SU-DHL-6 (cell line): ENCODE measurements around the gene WNT11.

Source experiments
- H2AFZ ChIP-seq: fragments of 200-600 bp; sonication (generic); 2 replicates; pipeline ENCODE4 v1.6.1; 2014; ENCODE audit warnings: low read depth, mild to moderate bottlenecking, moderate library complexity, mixed read lengths, antibody characterized with exemption, low read length; ENCODE audit not compliant: severe bottlenecking
- H3F3A ChIP-seq: fragments of 200-600 bp; shearing (Covaris generic); 2 replicates; pipeline ENCODE4 v1.6.0; 2016; ENCODE audit warnings: antibody characterized with exemption, mild to moderate bottlenecking; ENCODE audit not compliant: insufficient read depth
- H3K27ac ChIP-seq: fragments of 200-600 bp; sonication (generic); 2 replicates; pipeline ENCODE4 v1.5.1; 2016; ENCODE audit warnings: low read depth, mild to moderate bottlenecking, low read length, moderate library complexity, mixed read lengths
- H3K27me3 ChIP-seq: fragments of 200-600 bp; sonication (generic), shearing (Covaris generic); 2 replicates; pipeline ENCODE4 v1.6.0; 2014; ENCODE audit warnings: mild to moderate bottlenecking, low read length
- H3K36me3 ChIP-seq: fragments of 200-600 bp; sonication (generic); 2 replicates; pipeline ENCODE4 v1.6.1; 2014; ENCODE audit warnings: mild to moderate bottlenecking, low read length, mixed read lengths
- H3K4me2 ChIP-seq: fragments of 300-600, 200-600 bp; shearing (Covaris generic), sonication (generic); 2 replicates; pipeline ENCODE4 v1.6.0; 2014; ENCODE audit warnings: low read length, low read depth, mild to moderate bottlenecking; ENCODE audit not compliant: poor library complexity, severe bottlenecking
- H3K4me3 ChIP-seq: fragments of 200-600 bp; sonication (generic); 2 replicates; pipeline ENCODE4 v1.5.1; 2014; ENCODE audit warnings: antibody characterized with exemption, low read length, mild to moderate bottlenecking, mixed read lengths; ENCODE audit not compliant: insufficient read depth, poor library complexity, severe bottlenecking
- H3K79me2 ChIP-seq: fragments of 200-600 bp; sonication (generic); 2 replicates; pipeline ENCODE4 v1.6.1; 2014; ENCODE audit warnings: mild to moderate bottlenecking, low read length, moderate library complexity; ENCODE audit not compliant: insufficient read depth
- H3K9ac ChIP-seq: fragments of 200-600 bp; sonication (generic); 2 replicates; pipeline ENCODE4 v1.7.0; 2014; ENCODE audit warnings: mild to moderate bottlenecking, low read length
- H3K9me2 ChIP-seq: fragments of 200-600 bp; sonication (generic); replicated peaks from 2 replicates; pipeline ENCODE4 v1.6.1; 2014; ENCODE audit warnings: low read length; ENCODE audit not compliant: insufficient read depth
- H3K9me3 ChIP-seq: fragments of 200-600 bp; sonication (generic); 2 replicates; pipeline ENCODE4 v1.6.1; 2014; ENCODE audit warnings: low read length, mixed read lengths; ENCODE audit not compliant: insufficient read depth
- H4K20me1 ChIP-seq: fragments of 200-600 bp; sonication (generic); 2 replicates; pipeline ENCODE4 v1.6.1; 2014; ENCODE audit warnings: low read depth, mild to moderate bottlenecking, antibody characterized with exemption, low read length, moderate library complexity, mixed read lengths
- EZH2phosphoT487 ChIP-seq: fragments of 200-600 bp; sonication (generic), shearing (Covaris generic); conservative IDR thresholded peaks from 2 replicates; pipeline ENCODE4 v1.6.1; 2018; ENCODE audit warnings: mild to moderate bottlenecking, antibody characterized with exemption, low read length, moderate library complexity, mixed read lengths
- TF ChIP-seq, protein P1 (sequence below): fragments of 200-600 bp; sonication (generic); IDR thresholded peaks from one replicate; pipeline ENCODE4 v1.5.1; 2017; ENCODE audit warnings: antibody characterized with exemption, mild to moderate bottlenecking, low read length, moderate library complexity; ENCODE audit not compliant: insufficient read depth, poor library complexity, severe bottlenecking

WNT11 gene

GRCh38 chr11:76249195-76249741 is 43.0 kb upstream of the WNT11 start:
- Histone ChIP-seq H3K4me2 (no peak overlapping the region), H3K27ac (no peak overlapping the region), H2AFZ (no peak overlapping the region), H3K36me3 (no peaks in the 10 kb centered on the region), H3K27me3 (no peaks in the 10 kb centered on the region), H3K9ac (no peak overlapping the region), H3K9me2 (no peaks in the 10 kb centered on the region), H4K20me1 (no peaks in the 10 kb centered on the region), H3F3A (no peaks in the 10 kb centered on the region), H3K9me3 (peaks cover 17% of the 10 kb centered on the region; the same call in 1 of the 2 replicates), H3K4me3 (no peak overlapping the region), H3K79me2 (no peaks in the 10 kb centered on the region)
- TF ChIP-seq, protein P1, sequence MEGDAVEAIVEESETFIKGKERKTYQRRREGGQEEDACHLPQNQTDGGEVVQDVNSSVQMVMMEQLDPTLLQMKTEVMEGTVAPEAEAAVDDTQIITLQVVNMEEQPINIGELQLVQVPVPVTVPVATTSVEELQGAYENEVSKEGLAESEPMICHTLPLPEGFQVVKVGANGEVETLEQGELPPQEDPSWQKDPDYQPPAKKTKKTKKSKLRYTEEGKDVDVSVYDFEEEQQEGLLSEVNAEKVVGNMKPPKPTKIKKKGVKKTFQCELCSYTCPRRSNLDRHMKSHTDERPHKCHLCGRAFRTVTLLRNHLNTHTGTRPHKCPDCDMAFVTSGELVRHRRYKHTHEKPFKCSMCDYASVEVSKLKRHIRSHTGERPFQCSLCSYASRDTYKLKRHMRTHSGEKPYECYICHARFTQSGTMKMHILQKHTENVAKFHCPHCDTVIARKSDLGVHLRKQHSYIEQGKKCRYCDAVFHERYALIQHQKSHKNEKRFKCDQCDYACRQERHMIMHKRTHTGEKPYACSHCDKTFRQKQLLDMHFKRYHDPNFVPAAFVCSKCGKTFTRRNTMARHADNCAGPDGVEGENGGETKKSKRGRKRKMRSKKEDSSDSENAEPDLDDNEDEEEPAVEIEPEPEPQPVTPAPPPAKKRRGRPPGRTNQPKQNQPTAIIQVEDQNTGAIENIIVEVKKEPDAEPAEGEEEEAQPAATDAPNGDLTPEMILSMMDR = no peak
- TF ChIP-seq EZH2phosphoT487 = no peak

DNA sequence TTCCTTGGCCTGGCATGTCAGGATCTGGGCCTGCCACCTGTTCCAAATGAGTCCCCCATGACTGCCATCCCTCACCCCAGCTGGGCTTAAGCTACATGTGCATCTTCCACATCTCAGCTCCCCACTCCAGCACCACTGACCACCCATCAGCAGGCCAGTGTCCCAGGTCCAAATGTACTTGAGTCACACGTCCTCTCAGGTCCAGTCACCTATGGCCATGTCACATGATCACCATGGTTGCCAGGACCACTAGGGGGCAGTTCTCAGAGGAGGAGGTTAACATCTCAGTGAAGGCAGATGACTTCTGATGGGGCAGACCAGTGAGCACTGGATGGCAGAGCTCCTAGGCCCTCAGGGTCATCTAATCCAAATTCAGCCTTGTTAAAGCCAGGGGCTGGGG is 41.9 kb upstream of the WNT11 start:
- Histone ChIP-seq H3K27me3 (no peaks in the 10 kb centered on the region), H2AFZ (no peak overlapping the region), H3K79me2 (no peaks in the 10 kb centered on the region), H3K9ac (no peak overlapping the region), H3K4me3 (no peak overlapping the region), H3K4me2 (no peak overlapping the region), H3K36me3 (no peaks in the 10 kb centered on the region), H3K9me2 (no peaks in the 10 kb centered on the region), H3K27ac (no peak overlapping the region), H3K9me3 (peaks cover 17% of the 10 kb centered on the region; the same call in 1 of the 2 replicates), H4K20me1 (no peaks in the 10 kb centered on the region), H3F3A (no peaks in the 10 kb centered on the region)
- TF ChIP-seq, protein P1 = no peak
- TF ChIP-seq EZH2phosphoT487 = no peak

DNA sequence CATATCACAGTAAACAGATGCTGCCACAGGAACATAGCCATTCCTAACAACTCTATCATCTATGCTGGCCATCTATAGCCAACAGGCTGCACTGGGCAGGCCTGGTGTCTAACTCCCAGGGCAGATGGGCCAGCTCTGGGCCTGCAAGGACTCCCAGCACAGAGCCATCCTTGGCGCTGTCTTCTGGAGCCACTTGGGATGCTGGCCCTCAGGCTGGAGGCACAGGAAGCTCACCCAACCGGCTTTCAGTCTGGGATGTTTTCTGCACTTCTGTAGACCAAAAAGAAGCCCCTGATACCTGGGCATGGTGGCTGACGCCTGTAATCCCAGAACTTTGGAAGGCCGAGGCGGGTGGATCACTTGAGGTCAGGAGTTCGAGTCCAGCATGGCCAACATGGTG is 40.8 kb upstream of the WNT11 start:
- H3K4me3 ChIP-seq = no peak overlapping the region
- H3K36me3 ChIP-seq = no peaks in the 10 kb centered on the region
- H3F3A ChIP-seq = no peaks in the 10 kb centered on the region
- H2AFZ ChIP-seq = no peak overlapping the region
- peaks cover 17% of the 10 kb centered on the region; the same call in 1 of the 2 replicates for H3K9me3 ChIP-seq
- TF ChIP-seq EZH2phosphoT487 = no peak
- TF ChIP-seq, protein P1 = no peak
- H4K20me1 ChIP-seq = no peaks in the 10 kb centered on the region
- H3K27ac ChIP-seq = no peak overlapping the region
- no peaks in the 10 kb centered on the region for H3K27me3 ChIP-seq
- no peak overlapping the region for H3K4me2 ChIP-seq
- H3K9me2 ChIP-seq = no peaks in the 10 kb centered on the region
- no peaks in the 10 kb centered on the region for H3K79me2 ChIP-seq
- no peak overlapping the region for H3K9ac ChIP-seq
